Measurements from ENCODE around the gene ZMYND10. TPM values are rescaled to one million over a fixed set of nuclear protein-coding genes. Genes with fewer than 3 reads are reported as not detected.

Gene ZMYND10
- total RNA-seq, 4 donors from 2014 or later: 3.0 TPM; not detected in 3

- intact Hi-C loops (cut with DNase I; ENCODE audit: low total_unique reads): no loop called here
- TF ChIP-seq CTCF (IDR thresholded peaks at IDR 0.05 in 4 of 5, conservative IDR thresholded peaks at IDR 0.05 in 1 of 5): no peak
- no peak for TF ChIP-seq POLR2A (IDR thresholded peaks at IDR 0.05)
- no peak for DNase-seq
- Histone ChIP-seq H3K4me3 (no peak overlapping the region), H3K4me1 (no peaks in the 10 kb centered on the region), H3K36me3 (no peaks in the 10 kb centered on the region), H3K9me3 (no peaks in the 10 kb centered on the region), H3K27me3 (no peaks in the 10 kb centered on the region), H3K27ac (no peak overlapping the region)
- no peak for ATAC-seq
- in situ Hi-C loops (cut with MboI; ENCODE audit: low sequenced_read_pairs in 4 of 4): no loop called here
Measured at GRCh38 chr3:50383750-50384149, 38.2 kb upstream of the ZMYND10 start.

- Histone ChIP-seq H3K9me3 (no peaks in the 10 kb centered on the region), H3K4me3 (no peak overlapping the region), H3K27ac (no peak overlapping the region), H3K4me1 (no peaks in the 10 kb centered on the region), H3K27me3 (no peaks in the 10 kb centered on the region), H3K36me3 (no peaks in the 10 kb centered on the region)
- ATAC-seq (no peak), DNase-seq (no peak)
- intact Hi-C loops (cut with DNase I; ENCODE audit: low total_unique reads) (no loop called here), in situ Hi-C loops (cut with MboI; ENCODE audit: low sequenced_read_pairs in 4 of 4) (no loop called here)
- no peak for TF ChIP-seq CTCF (IDR thresholded peaks at IDR 0.05 in 4 of 5, conservative IDR thresholded peaks at IDR 0.05 in 1 of 5)
- TF ChIP-seq POLR2A (IDR thresholded peaks at IDR 0.05): no peak
Measured at GRCh38 chr3:50382722-50383121, 37.2 kb upstream of the ZMYND10 start.

GRCh38 chr3:50381383-50381782 is 35.9 kb upstream of the ZMYND10 start:
- Histone ChIP-seq H3K4me1 (no peaks in the 10 kb centered on the region), H3K4me3 (no peak overlapping the region), H3K36me3 (no peaks in the 10 kb centered on the region), H3K27ac (no peak overlapping the region), H3K27me3 (no peaks in the 10 kb centered on the region), H3K9me3 (no peaks in the 10 kb centered on the region)
- in situ Hi-C loops (cut with MboI; ENCODE audit: low sequenced_read_pairs in 4 of 4): no loop called here
- intact Hi-C loops (cut with DNase I; ENCODE audit: low total_unique reads): no loop called here
- DNase-seq: no peak
- TF ChIP-seq CTCF (IDR thresholded peaks at IDR 0.05 in 4 of 5, conservative IDR thresholded peaks at IDR 0.05 in 1 of 5) (no peak), POLR2A (IDR thresholded peaks at IDR 0.05) (no peak)
- ATAC-seq: no peak

GRCh38 chr3:50380405-50381085 is 35.0 kb upstream of the ZMYND10 start:
- no peak for DNase-seq

More at GRCh38 chr3:50380405-50381085, 35.0 kb upstream of the ZMYND10 start:
- Histone ChIP-seq H3K4me1 (no peaks in the 10 kb centered on the region), H3K36me3 (no peaks in the 10 kb centered on the region), H3K27ac (no peak overlapping the region), H3K4me3 (no peak overlapping the region), H3K9me3 (no peaks in the 10 kb centered on the region), H3K27me3 (no peaks in the 10 kb centered on the region)
- TF ChIP-seq POLR2A (IDR thresholded peaks at IDR 0.05) (no peak), CTCF (IDR thresholded peaks at IDR 0.05 in 4 of 5, conservative IDR thresholded peaks at IDR 0.05 in 1 of 5) (no peak)
- intact Hi-C loops (cut with DNase I; ENCODE audit: low total_unique reads) (no loop called here), in situ Hi-C loops (cut with MboI; ENCODE audit: low sequenced_read_pairs in 4 of 4) (no loop called here)
- no peak for ATAC-seq

All from gastrocnemius medialis (tissue), 4 donors.